Myocyte (in vitro differentiated cells): Measurements from ENCODE around the gene DNAAF3. TPM values are rescaled to one million over a fixed set of nuclear protein-coding genes. Genes with fewer than 3 reads are reported as not detected.
"Not testable (repeated sequence)": the region's sequence is repeated elsewhere in the genome, so short reads cannot be mapped to it uniquely, and the experiment has no call there.

ENCODE experiments used
- DNase-seq: peaks from one replicate; pipeline ENCODE4 v3.0.0-alpha.2; 2012; ENCODE audit warnings: low read depth
- polyA plus RNA-seq: library from polyadenylated mRNA; unstranded; fragments of >200 nt; gene quantifications from one replicate; pipeline ENCODE4 v1.2.1, GENCODE V29; 2012; ENCODE audit warnings: missing spikeins
- total RNA-seq: library from RNA; depleted of rRNA; stranded (reverse); fragments of >200 nt; gene quantifications from 2 replicates; pipeline ENCODE4 v1.2.3, GENCODE V29; 2014

DNAAF3 gene
- 0.94 and 1.4 TPM in 2 replicates for total RNA-seq
- polyA plus RNA-seq, result 2.0 TPM

DNA sequence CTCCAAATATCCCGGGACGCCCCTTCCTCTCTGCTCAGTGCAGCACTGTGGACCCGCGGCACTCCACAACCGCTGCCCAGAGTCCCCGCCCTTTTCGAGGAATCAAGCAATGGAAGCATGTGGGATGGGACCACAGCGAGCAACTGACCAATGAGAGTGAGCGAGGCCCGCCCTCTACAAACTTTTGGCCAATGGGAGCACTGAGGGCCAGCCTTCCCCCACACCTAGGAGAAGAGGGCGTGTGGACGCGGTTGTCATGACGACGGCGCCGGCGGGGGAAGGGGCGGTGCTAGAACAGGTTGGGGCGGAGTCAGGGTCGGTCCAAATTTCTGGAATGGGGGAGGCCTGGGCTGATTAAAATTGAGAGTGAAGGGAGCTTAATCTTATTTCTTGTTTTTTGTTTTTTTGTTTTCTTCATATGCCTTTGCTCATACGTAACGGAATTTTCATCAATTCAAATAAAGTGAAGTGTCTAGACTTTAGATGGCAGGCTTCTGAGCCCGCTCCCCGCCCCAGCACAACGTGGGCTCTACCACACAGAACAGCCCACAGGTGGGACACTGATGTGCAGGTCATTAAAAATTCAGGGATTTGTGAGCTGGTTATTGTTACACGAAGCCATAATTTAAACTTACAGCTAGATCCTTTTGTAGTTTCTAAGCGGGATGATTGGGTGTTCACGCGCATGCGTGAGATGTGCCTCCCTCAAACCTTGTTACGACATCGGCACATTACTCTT is at the start of gene DNAAF3:
DNAAF3 (minus strand) TSS at position 84 of the 739 bp plus-strand sequence. CDS start 200 bp downstream, outside the sequence.
- DNase-seq, result peak; percentile 99

DNA sequence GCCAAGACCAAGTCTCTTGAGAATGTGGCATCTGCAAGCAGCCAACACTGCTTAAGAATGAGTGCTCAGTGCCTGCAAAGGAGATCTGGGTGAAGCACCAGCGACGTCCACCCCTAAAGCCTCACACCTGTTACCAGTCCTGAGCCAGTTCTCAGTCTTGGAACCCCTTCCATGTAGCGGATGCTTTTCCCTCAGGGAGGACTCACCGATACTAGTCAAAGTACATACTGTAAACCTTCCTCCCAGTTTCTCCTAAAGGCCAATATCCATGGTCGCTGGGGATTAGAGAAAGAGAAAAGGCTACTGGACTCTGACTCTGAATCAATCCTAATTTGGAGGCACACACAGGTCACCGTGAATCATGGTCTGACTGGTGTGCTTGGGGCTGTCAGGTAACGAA is 47.1 kb upstream of the DNAAF3 start:
- no peak for DNase-seq

DNA sequence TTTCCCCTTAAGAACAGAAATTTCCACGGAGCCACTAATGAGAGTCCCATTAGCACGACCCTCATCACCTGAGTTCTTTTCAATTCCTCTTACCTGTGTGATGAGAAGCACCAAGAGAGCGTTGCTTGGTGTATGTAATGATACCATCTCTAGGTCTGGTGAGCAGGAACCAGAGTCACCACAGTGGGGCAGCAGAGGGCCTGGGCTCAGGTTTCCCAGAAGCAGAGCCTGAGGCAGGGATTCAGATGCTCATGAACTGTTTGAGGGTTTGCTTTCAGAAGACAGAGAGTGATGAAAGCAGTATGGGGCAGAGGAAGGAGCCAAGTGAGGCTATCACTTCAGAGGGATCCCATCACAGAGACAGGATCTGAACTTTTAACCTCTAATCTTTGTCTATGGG is 46.0 kb upstream of the DNAAF3 start:
- DNase-seq, result no peak

DNA sequence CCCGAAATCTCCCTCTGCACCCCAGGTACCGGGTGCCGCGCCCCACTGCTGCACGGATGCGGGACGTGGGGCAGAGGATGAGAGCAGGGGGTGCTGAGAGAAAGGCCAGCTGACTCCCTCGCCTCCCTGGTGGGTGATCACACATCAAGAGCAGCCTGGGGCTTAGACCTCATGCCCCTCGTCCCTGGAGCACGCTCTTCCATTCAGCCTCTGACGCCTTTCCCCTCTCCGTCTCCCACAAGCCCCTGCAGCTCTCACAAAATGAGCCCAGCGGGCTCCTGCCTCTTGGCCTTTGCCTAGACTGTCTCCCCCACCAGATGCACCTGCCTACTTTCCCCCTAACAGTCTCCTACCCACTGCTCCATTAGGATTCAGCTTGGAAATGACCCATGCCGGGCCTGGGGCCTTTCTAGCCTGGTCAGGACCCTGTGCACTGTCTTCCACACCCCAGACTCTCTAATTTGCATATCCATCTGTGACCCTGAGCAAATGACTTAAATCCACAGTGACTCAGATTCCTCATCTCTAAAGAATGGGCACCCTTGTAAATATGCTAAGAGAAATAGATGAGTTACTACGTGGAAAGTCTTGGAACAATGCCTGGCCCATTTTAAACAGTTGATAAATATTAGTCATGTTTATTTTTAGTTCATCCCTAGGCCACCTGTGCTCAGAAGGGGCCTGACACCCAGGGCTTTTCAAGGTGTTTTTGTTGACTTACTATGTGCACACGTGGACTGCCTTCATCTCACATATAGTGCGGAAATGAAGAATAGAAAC is 43.5 kb upstream of the DNAAF3 start:
- peak; percentile 82 for DNase-seq

DNA sequence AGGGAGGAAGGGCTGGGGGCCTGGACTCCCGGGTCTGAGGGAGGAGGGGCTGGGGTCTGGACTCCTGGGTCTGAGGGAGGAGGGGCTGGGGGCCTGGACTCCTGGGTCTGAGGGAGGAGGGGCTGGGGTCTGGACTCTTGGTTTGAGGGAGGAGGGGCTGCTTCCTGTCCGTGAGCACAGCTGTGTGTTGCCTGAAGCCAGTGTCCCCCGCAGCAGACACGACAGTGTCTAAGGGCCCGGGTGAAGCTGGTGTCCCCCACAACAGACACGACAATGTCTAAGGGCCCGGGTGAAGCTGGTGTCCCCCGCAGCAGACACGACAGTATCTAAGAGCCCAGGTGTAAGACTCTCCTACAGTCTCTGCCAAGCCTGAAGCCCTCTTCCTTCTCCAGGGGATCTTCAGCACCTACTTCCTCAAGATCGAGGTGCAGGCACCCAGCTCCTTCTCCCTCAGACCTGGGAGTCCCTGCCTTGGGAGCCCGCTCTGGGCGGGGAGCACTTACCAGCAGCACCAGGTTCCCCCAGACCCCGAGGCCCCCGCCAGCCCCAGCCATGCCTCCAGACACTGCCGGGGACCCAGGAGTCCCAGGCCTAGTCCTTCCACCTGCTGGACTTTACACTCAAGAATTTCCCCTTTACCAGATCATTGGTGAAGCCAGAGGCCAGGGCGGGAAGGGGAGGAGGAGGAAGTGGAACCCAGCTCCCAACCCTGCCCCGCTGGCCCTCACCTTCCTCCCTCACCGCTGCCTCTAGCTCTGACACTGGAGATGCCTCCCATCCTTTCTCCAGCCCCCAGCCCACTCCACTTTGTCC is 42.7 kb upstream of the DNAAF3 start, which contains the start of gene PTPRH:
PTPRH (minus strand) TSS at position 622 of the 813 bp plus-strand sequence; CDS start at position 554, 68 bp downstream.
- DNase-seq, result no peak

DNA sequence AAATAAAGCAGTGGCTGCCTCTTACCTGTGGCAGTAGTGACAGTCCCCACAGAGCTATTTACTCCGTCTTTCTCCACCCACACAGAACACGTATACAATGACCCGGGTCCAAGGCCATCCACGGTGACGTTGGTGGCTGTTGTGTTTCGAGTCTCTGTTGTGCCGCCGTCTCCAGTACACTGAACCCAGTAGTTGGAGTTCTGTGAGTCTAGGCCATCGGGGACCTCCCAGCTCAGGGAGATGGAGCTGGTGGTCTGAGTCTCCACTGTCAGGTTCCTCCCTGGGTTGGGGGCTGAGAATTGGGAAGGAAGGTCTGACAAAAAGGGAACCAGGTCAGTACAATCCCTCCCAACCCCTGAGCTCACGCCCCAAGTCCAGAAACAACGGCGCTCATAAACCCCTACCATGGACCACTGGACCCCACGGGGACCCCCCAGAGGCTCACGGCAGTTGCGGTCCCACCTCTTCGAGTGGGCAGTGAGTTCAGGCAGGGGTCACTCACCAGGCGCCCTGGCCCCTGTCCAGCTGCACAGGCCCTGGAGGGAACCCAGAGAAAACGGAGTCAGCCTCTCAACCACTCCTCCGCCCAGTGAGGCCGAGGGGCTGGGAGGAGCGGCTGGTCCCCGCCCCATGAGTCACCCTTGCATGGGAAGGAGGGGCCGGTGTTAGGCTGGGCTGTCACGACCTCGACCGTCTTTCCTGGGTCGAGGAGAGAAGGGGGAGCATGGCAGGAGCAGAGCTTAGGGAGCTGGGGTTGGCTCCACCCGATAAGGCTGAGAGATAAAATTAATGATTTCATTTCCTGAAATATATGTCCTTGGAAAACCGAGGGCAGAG is 40.5 kb upstream of the DNAAF3 start:
- DNase-seq, result peak; percentile 83

DNA sequence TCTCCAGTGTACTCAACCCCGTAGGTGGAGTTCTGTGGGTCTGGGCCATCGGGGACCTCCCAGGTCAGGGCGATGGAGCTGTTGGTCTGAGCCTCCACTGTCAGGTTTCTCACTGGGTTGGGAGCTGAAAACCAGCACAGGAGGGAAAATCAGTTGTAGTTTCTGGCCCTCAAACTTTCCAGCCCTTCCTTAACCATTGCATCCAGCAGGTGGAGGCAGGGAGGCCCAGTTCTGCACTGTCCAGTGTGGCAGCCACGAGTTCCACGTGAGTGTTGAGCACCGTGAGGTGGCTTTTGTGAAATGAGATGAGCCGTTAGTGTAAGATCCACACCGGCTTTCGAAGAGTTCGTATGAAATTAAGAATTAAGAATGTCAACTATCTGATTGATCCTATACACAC is 35.8 kb upstream of the DNAAF3 start:
- not testable (repeated sequence) for DNase-seq

DNA sequence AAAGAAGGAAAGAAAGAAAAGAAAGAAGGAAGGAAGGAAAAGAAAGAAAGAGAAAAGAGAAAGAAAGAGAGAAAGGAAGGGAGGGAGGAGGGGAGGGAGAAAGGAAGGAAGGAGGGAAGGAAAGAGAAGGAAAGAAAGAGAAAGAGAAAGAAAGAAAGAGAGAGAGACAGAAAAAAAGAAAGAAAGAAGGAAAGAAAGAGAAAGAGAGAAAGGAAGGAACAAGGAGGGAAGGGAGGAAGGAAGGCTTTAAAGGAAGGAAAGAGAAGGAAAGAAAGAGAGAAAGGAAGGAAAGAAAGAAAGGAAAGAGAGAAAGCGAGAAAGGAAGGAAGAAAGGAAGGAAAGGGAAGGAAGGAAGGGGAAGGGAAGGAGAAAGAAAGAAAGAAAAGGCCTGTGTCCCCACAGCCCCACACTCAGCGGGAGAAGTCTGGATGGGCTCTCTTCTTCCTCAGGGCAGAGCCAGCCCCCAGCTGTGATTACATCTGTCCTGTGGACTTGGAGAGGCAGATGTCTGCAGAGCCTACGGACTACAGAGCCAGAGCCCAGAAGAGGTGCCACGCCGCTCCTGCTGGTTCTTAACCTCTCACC is 33.3 kb upstream of the DNAAF3 start:
- DNase-seq, result no peak

DNA sequence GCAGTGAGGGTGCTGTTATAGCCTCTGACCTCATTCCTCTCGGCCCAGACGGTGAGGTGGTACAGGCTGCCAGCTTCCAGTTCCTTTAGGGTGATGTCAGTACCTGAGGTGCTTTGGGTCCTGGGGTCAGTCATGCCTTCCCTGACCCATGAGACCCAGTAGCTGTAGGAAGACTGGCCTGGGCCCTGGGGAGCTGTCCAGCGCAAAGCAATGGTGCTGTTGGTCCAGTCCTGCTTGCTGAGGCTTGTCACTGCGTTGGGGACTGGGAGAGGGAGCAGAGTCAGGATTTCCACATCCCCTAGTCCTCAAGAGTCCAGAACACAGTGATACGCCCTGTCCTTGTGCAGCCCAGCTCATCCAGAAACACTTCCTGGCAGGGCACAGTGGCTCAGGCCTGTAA is 32.2 kb upstream of the DNAAF3 start:
- no peak for DNase-seq

DNA sequence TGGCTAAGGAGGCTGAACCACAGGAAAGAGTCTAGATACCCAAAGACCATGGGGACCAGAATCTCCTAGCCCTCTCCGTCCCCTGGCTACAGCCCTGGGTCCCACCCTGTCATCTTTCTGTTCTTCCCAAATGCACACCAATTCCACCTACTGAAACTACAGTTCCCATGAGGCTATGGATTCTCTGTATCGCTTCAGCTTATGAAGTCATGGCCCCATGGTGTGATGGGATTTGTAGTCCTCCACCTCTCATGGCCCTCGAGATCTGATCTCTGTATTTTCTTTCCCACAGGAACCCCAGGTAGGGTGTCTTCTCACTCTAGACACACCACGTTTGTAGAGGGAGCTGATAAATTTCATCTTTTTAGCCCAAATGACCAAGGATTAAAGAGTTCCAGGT is 31.1 kb upstream of the DNAAF3 start:
- no peak for DNase-seq

DNA sequence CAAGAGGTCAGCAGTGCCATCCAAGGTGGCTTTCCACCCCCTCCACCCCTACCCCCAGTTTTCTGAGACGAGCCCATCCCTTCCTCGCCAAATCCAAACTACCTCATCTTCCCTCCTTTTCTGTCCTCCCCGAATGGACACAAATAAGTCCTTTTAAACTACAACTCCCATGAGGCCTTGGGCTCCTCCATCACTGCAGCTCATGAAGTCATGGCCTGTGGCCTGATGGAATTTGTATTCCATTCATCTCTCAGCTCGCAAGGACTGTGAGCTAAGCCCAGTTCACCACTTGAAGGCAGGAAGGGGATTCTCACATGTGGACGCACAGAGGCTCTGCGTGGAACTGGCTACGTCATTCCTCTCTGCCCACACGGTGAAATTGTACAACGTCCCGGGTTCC is 30.4 kb upstream of the DNAAF3 start:
- no peak for DNase-seq

DNA sequence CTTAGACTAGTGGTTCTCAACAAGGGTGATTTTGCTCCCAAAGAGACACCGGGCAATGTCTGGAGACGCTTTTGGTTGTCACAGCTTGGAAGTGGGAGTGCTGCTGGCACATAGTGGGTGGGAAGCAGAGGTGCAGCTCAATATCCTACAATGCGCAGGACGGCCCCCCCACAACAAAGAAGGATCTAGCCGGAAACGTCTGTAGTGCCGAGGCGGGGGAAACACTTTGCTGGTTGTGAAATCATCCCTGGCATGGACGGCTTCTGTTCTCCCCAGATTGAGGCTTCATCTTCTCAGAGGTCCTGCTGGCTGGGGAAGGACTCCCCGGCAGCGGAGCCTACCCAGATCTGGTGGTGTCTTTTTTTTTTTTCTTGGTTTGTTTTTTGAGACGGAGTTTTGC is 27.1 kb upstream of the DNAAF3 start:
- no peak for DNase-seq

DNA sequence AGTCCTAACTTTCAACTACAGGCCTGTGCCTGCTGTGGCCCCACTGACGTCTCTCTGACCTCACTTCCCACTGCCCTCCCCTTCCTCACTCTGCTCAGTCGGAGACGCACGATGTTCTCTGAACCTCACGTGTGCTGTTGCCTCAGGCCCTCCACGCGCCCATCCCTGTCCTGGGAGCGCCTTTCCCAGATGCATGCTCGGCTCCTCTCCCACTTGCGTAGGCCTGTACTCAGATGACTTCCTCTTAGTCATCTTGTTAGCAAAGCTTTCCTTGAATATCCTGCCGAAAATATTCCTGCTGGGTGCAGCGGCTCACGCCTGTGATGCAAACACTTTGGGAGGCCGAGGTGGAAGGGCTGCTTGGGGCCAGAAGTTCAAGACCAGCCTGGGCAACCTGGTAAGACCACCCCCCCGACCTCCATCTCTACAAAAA is 23.0 kb upstream of the DNAAF3 start:
- DNase-seq, result peak; percentile 41

DNA sequence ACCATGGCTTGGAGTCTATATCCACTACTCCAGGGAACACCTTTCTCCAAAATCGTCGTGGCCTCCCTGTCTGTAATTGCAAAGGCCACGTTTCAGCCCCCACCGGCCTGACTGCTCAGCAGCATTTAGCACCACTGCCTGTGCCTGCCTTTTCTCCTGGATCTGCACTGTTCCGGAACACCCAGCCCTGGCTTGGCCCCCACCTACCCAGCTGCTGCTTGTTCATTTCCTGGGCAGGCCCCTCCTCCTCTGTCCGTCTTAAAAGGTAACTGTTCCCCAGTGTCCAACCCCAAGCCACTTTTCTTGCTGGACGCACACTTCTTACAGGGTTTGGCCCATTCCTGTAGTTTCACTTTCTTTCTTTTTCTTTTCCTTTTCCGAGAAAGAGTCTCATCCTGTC is 22.2 kb upstream of the DNAAF3 start:
- DNase-seq, result no peak

DNA sequence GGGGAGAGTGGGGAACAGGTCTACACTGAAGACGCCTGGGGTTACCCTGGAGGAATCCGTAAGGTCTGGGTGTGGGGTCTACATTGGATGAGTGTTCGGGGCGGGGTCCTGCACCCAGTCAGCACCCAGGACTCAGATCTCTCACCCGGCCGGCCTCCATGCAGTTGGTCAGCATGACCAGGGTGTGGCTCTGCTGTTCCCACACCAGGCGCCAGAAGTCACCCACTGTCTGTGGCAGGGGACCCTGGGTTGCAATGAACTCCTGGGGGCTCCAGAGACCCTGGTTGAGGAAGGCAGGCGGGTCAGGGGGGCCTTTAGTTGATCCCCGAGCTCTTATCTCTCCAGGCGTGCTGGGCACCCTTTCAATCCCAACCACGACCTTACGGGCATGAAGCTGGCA is 19.7 kb upstream of the DNAAF3 start:
- no peak for DNase-seq

DNA sequence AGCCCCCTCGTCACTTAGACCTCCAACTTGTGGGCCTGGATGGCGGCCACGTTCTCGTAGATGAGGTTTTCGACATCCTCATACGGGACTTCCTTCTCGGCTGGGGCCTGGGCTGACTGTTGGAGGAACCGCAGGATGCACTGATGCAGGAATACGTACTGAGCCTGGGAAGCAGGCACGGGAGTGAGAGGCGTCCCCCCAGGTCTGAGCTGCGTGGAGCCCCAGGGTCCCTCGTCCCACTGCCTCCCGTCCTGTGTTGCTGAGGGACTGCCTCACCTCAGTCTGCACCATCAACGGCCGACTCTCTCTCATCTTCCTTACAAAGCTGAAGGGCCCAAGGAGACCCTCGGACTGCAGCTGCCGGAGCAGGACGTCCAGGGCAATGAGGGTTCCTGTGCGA is 15.3 kb upstream of the DNAAF3 start:
- no peak for DNase-seq

DNA sequence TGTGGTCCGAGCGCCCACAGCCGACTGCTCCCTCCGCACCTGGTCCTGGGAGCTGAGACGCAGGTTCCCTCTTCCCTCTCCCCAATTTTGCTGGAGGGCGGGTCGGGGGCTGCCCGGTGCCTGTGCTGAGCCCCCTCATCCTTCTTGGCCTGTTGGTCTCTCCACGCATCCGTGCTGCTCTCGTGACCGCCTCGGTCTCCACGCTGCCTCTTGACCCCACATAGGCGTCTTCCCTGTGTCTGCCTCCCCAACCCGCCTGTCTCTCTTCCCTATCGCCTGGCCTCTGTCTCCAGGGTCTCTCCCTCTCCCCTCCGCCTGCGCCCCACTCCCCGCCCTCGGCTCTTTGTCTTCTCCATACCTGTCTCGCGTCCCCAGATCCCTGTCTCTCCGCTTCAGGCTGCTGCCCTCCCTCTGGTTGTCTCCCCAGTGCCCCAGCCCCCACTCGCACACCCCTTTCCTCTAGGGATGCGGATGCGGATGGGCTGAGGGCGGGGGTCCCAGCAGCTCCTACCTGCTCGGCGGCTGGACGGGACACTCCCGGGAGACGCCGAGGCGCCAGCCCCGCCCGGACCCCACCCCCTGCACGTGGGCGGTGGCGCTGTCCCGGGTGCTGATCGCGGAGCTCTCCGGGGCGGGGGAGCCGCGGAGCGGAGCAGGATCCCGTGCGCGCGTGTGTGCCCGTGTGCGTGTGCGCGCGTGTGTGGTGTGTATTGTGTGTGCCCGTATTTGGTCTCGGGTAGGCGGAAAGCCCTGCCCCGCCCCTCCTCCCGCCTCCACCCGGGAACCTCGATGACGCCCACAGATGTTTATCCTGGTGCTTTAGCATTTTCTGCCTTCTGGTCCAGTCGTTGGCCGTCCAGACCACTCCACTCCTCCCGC is 13.4 kb upstream of the DNAAF3 start, which contains the start of gene SYT5:
SYT5 (minus strand) TSS at position 684 of the 879 bp plus-strand sequence. CDS start 1,248 bp downstream, outside the sequence.
- DNase-seq, result peak; percentile 33

DNA sequence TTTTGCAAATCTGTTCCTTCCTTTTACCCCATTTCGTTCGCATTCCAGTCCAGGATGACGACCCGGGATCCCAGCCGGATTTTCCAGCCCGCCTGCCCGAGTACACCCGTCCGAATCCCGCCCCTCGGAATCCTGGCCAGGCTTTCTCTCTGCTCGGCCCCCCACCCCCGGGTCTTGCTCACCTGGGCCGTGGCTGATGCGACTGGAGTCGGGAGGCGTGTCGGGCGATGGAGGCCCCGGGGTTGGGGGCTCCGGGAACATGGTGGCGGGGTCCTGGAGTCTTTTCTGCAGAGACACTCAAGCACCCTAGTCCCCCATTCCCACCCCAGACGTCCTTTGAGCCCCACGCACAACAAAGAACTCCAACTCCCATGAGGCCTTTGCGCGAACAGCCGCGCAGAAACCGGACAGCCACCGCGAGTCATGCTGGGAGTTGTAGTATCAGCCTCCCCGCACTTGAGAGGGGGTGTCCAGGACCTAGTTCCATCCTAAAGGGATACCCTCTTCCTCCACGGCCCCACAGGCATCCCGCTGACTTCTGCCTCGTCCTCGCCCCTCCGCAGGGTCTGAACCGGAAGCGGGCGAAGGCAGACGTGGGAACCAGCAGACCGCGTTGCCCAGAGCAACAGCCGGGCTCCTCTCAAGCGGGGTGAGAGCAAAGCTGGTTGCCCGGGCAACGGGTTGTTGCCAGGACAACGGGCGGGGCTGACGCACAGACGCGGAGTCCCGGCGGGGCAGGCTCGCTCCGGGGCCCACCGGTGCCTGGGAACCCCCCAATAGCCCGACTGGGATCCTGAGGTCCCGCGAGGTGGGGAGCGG is 12.6 kb upstream of the DNAAF3 start:
- DNase-seq, result peak; percentile 76
